ENCODE results near the gene PHLDB2. TPM values are rescaled to one million over a fixed set of nuclear protein-coding genes. Genes with fewer than 3 reads are reported as not detected.
A peak's percentile ranks its signal among the peaks of the same experiment; 100 is the strongest.

PHLDB2 gene
- total RNA-seq, 2 experiments from 2014 or later: 1.2 to 2.4 TPM

DNA sequence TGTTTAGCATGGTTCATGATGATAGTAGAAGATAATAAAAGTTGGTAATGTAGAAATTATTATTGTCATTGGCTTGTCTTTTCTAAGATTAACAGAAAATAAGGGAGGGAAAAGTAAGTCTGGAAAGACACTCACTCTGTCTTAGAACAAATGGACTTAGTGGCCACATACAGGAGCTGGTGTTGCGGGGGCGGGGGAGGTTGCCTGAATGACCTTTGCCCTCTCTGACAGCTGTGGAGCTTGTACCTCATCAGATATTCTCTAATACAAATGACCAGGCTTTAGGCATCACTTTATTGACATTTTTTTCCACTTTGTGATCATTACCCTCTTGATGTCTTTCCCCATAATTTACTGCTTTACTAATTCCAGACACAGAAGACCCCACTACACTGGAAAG, 145.6 kb downstream of the PHLDB2 start:
- POLR2A ChIA-PET: interaction anchor here (1.7 kb wide), 1 partner anchor 8 kb away, joined by 9 read pairs; no protein-coding TSS in a partner anchor

GRCh38 chr3:112005091-112005672, 146.1 kb downstream of the PHLDB2 start:
- Mint-ChIP-seq H3K9me3 (no peaks in the 10 kb centered on the region), H3K4me3 (no peak overlapping the region), H3K36me3 (ENCODE audit: low read depth) (no peaks in the 10 kb centered on the region), H3K27me3 (no peaks in the 10 kb centered on the region), H3K27ac (peak overlapping the region; percentile 26), H3K4me1 (ENCODE audit: low read depth) (peaks cover 42% of the 10 kb centered on the region)
- ATAC-seq (no peak), DNase-seq (no peak)
- CTCF ChIA-PET: interaction anchor here (2.6 to 21.1 kb wide), 3 partner anchors 8 to 38 kb away, joined by 8 to 477 read pairs (median 70); no protein-coding TSS in a partner anchor
- intact Hi-C loops (cut with micrococcal nuclease): no loop called here
- TF ChIP-seq CTCF (IDR thresholded peaks at IDR 0.05): no peak
- POLR2A ChIA-PET: interaction anchor here (0.6 to 0.7 kb wide), 3 partner anchors 12 to 667 kb away, joined by 3 to 6 read pairs (median 3); no protein-coding TSS in a partner anchor

More for the DNA sequence above, 145.6 kb downstream of the PHLDB2 start:
- peak; percentile 30 for DNase-seq
- no peak for TF ChIP-seq CTCF (IDR thresholded peaks at IDR 0.05)
- Mint-ChIP-seq H3K27ac (peak overlapping the region; percentile 59), H3K4me1 (ENCODE audit: low read depth) (peaks cover 44% of the 10 kb centered on the region), H3K4me3 (no peak overlapping the region), H3K36me3 (ENCODE audit: low read depth) (no peaks in the 10 kb centered on the region), H3K27me3 (no peaks in the 10 kb centered on the region), H3K9me3 (no peaks in the 10 kb centered on the region)
- CTCF ChIA-PET: interaction anchor here (1.6 to 21.1 kb wide), 6 partner anchors 9 to 38 kb away, joined by 4 to 477 read pairs (median 8); no protein-coding TSS in a partner anchor
- ATAC-seq: no peak
- intact Hi-C loops (cut with micrococcal nuclease): no loop called here

- ATAC-seq: no peak
- TF ChIP-seq CTCF (IDR thresholded peaks at IDR 0.05): no peak
- no peak for DNase-seq
- POLR2A ChIA-PET: interaction anchor here (2.7 kb wide), 2 partner anchors 15 to 28 kb away, joined by 11 to 14 read pairs; partner anchors contain the start of gene ABHD10
- Mint-ChIP-seq H3K27ac (no peak overlapping the region), H3K27me3 (no peaks in the 10 kb centered on the region), H3K36me3 (ENCODE audit: low read depth) (no peaks in the 10 kb centered on the region), H3K4me3 (no peak overlapping the region), H3K4me1 (ENCODE audit: low read depth) (peaks cover 30% of the 10 kb centered on the region), H3K9me3 (no peaks in the 10 kb centered on the region)
- intact Hi-C loops (cut with micrococcal nuclease): no loop called here
- CTCF ChIA-PET: interaction anchor here (0.9 to 3.1 kb wide), 6 partner anchors 8 to 291 kb away, joined by 3 to 31 read pairs (median 10); no protein-coding TSS in a partner anchor
Observed at GRCh38 chr3:112007633-112008032, 148.6 kb downstream of the PHLDB2 start.

- peaks cover 22% of the 10 kb centered on the region for H3K4me1 Mint-ChIP-seq (ENCODE audit: low read depth)
- ChIA-PET CTCF (interaction anchor here (1.2 to 8.4 kb wide), 3 partner anchors 15 to 42 kb away, joined by 5 to 477 read pairs (median 6); partner anchors contain the start of gene TAGLN3), POLR2A (no interaction called here)
- DNase-seq (no peak), ATAC-seq (no peak)
- no peaks in the 10 kb centered on the region for H3K36me3 Mint-ChIP-seq (ENCODE audit: low read depth)
- H3K4me3 Mint-ChIP-seq: no peak overlapping the region
- no peak for TF ChIP-seq CTCF (IDR thresholded peaks at IDR 0.05)
- H3K27ac Mint-ChIP-seq: no peak overlapping the region
- intact Hi-C loops (cut with micrococcal nuclease): no loop called here
- no peaks in the 10 kb centered on the region for H3K9me3 Mint-ChIP-seq
- H3K27me3 Mint-ChIP-seq: no peaks in the 10 kb centered on the region
Observed at GRCh38 chr3:112009670-112010069, 150.6 kb downstream of the PHLDB2 start.

DNA sequence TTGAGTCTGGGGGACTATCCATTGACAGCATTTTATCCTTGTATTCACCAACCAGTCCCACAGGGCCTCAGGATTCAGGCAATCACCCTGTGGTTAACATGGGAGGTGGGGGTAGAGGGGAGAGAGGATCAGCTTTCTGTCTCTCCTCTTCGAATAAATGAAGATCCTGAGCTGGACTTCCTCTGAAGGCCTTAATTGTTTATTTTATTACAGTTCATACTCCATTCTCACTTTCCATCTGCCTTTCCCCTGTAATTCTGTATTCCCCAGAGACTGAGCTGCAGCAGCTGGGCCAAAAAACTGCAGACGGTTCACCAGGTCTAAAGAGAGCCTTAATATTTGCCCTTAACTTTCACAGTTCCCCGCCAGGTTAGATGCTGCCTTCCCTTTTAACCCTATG, 151.6 kb downstream of the PHLDB2 start:
- TF ChIP-seq CTCF (IDR thresholded peaks at IDR 0.05): no peak
- no peak overlapping the region for H3K27ac Mint-ChIP-seq
- H3K4me3 Mint-ChIP-seq: no peak overlapping the region
- ChIA-PET CTCF (interaction anchor here (1.2 to 8.4 kb wide), 4 partner anchors 16 to 295 kb away, joined by 5 to 477 read pairs (median 64); partner anchors contain the start of gene TAGLN3), POLR2A (no interaction called here)
- no peaks in the 10 kb centered on the region for H3K36me3 Mint-ChIP-seq (ENCODE audit: low read depth)
- no peaks in the 10 kb centered on the region for H3K9me3 Mint-ChIP-seq
- H3K4me1 Mint-ChIP-seq (ENCODE audit: low read depth): peaks cover 15% of the 10 kb centered on the region
- DNase-seq (no peak), ATAC-seq (no peak)
- intact Hi-C loops (cut with micrococcal nuclease): no loop called here
- no peaks in the 10 kb centered on the region for H3K27me3 Mint-ChIP-seq

Measured in activated CD8-positive, alpha-beta T cell treated with anti-CD3 and anti-CD28 coated beads for 36 hours (primary cell).